ENCODE measurements around the gene TRIM47. TPM values are rescaled to one million over a fixed set of nuclear protein-coding genes. Genes with fewer than 3 reads are reported as not detected.

TRIM47 gene
- total RNA-seq, 2 donors from 2014 or later: 33.7 to 71.5 TPM

DNA sequence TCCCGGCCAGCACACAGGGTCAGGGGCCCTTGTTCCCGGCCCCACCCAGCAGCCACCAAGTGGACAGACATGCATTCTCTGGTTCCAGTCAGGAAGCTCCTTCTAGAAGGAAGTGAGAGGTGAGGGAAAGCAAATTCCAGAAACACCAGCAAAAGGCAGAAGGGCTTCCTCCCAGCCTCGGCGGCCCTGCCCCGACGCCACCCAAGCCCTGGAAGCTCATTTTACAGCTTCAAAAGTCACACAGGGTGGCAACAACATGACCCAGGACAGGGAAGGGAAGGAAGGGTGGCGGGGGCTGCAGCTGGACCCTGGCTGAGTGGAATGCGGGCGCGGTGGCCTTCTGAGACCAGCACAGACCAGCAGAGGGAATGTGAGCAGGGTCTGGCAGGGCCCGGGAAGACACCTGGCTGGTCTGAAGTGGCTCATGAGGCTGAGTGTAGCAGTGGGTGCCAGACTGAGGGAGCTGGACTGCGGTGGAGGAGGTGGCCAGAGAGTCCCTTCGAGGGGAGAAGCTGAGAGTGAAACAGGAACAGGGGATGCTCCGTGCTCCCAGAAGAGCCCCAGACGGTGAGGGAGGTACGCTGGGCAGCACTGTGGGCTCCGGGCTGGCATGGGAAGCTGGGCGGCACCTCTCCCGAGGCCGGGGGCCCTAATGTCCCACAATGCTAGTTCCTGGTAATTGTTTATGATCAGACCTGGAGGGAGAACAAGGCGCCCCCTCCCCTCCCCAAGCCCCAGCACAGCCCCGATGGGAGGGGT, 32.3 kb downstream of the TRIM47 start:
- Histone ChIP-seq H3K9ac (ENCODE audit: low read depth in 2 of 2, low read length in 2 of 2) (peak overlapping the region; percentile 20 to 67), H3K36me3 (peaks cover 28% of the 10 kb centered on the region), H3K27ac (peak overlapping the region; percentile 72), H3K27me3 (no peaks in the 10 kb centered on the region), H3K4me3 (no peak overlapping the region), H3K4me1 (peaks cover 23% of the 10 kb centered on the region), H3K9me3 (no peaks in the 10 kb centered on the region)
- TF ChIP-seq, protein P1, sequence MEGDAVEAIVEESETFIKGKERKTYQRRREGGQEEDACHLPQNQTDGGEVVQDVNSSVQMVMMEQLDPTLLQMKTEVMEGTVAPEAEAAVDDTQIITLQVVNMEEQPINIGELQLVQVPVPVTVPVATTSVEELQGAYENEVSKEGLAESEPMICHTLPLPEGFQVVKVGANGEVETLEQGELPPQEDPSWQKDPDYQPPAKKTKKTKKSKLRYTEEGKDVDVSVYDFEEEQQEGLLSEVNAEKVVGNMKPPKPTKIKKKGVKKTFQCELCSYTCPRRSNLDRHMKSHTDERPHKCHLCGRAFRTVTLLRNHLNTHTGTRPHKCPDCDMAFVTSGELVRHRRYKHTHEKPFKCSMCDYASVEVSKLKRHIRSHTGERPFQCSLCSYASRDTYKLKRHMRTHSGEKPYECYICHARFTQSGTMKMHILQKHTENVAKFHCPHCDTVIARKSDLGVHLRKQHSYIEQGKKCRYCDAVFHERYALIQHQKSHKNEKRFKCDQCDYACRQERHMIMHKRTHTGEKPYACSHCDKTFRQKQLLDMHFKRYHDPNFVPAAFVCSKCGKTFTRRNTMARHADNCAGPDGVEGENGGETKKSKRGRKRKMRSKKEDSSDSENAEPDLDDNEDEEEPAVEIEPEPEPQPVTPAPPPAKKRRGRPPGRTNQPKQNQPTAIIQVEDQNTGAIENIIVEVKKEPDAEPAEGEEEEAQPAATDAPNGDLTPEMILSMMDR (IDR thresholded peaks at IDR 0.05): no peak
- peak; percentile 71 for DNase-seq
- intact Hi-C loops (cut with DNase I): no loop called here

DNA sequence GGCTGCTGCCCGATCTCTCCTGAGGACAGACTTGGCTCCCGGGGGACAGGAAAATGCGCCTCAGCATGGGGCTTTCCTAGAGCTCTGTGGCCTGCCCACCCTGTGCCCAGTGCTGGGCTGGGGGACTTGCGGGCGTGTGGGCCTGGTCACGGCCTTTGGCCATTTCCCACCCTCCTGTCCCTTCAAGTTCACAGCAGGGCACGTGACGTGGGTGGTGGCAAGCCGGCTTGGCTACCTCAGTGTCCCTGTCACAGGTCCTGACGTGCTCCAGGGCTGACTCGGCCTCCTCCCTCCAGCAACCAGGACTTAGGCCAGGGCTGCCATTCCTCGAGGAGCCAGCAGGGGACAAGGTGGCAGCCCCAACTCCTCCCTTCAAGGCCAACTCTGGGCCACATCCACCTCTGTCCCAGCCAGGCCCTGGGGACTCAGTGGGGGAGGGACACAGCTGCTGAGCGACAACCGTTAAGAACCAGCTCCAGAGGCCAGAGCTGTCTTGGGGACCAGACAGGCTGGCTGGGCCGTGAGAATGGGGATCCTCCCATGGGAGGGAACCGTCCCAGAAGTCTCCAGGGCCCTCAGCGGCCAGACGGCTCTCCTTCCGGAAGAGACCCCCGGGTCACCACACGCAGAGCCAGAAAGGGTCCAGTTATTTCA, 33.2 kb downstream of the TRIM47 start:
- H3K27ac ChIP-seq: peak overlapping the region; percentile 72
- peaks cover 20% of the 10 kb centered on the region for H3K36me3 ChIP-seq
- H3K27me3 ChIP-seq: no peaks in the 10 kb centered on the region
- H3K4me1 ChIP-seq: peaks cover 23% of the 10 kb centered on the region
- TF ChIP-seq, protein P1 (IDR thresholded peaks at IDR 0.05): peak; percentile 87
- H3K4me3 ChIP-seq: no peak overlapping the region
- no peaks in the 10 kb centered on the region for H3K9me3 ChIP-seq
- DNase-seq: peak; percentile 90
- peak overlapping the region; percentile 8 to 67 for H3K9ac ChIP-seq (ENCODE audit: low read depth in 2 of 2, low read length in 2 of 2)
- intact Hi-C loops (cut with DNase I): no loop called here

DNA sequence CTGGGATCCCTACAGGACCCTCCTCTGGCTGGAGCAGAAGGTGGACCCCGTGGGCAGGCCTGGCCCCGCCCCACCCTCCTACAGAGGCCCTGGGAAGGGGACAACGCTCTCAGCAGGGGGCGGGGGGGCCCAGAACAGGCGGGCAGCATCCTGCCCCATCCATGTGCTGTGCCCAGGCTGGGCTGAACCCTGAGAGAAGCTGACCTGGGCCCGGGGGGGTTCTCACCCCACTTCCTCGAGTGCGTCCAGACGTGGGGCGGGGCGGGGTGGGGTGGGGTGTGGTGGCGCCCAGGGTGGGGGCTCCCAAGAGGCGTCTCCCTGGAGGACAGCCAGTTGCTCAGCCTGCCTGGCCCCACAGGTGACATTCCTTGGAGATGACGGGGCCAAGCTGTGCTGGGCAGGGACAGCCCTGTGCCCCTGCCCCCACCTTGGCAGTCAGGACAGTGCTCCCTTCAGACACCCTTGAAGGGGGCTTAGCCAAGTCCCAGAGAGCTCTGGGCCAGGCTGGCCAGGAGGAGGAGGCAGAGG, 33.8 kb downstream of the TRIM47 start:
- Histone ChIP-seq H3K9ac (ENCODE audit: low read depth in 2 of 2, low read length in 2 of 2) (peak overlapping the region; percentile 76 to 82), H3K27me3 (no peaks in the 10 kb centered on the region), H3K36me3 (peaks cover 17% of the 10 kb centered on the region), H3K27ac (peak overlapping the region; percentile 72), H3K4me3 (peak overlapping the region; percentile 26), H3K9me3 (no peaks in the 10 kb centered on the region), H3K4me1 (peaks cover 23% of the 10 kb centered on the region)
- intact Hi-C loops (cut with DNase I): no loop called here
- DNase-seq: peak; percentile 85
- TF ChIP-seq, protein P1 (IDR thresholded peaks at IDR 0.05): no peak

DNA sequence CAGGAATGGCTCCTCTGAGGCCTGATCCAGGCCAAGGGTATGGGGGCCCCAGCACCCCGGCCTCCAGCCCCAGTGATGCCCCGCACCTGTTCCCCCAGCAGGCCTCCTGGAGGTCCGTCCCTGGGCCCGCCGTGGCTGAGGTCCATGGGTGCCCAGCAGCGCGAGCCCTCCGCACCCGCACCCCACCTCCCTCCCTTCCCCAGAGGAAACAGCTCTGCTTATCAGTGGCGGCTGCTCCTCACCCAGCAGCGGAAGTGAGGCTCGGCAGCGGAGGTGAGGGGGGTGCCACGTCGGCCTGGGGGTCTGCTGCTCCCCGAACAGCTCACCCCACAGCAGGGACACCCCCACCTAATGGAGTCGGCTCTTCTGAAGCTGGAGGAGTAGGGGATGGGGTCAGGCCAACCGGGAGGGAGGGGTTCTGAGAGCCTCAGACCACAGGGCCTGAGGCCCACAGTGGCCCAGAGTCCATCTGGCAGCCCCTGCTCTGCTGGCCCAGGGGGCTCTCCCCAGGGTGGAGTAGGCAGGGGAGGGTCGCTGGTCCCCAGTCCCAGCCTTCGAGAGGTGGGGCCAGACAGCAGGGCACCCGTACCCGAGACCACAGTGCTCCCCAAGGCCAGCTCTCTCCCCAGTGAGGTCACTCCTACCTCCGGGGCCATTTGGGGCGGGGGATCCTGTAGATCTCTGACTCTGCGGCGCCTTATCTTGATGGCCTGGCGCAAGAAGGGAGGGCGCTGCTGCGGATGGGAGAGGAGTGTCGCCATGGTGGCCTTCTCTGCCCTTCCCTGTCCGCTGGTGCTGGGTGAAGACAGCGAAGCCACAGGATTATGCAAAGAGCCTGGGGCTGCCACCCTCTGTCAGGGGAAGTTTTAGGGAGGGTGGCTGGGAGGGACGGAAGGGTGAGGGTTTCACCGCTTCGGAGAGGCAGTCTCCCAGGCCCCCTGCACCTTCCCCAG, 34.5 kb downstream of the TRIM47 start, which contains the start of gene UNC13D:
Gene UNC13D, minus strand, starts transcription at position 828 of the 953 bp plus-strand sequence. Its CDS starts 67 bp downstream, at position 761.
- peak; percentile 60 for DNase-seq
- Histone ChIP-seq H3K27ac (peak within 1 kb of the TSS; percentile 72), H3K4me1 (peaks cover 23% of the 10 kb centered on the region), H3K9me3 (no peaks in the 10 kb centered on the region), H3K27me3 (no peaks in the 10 kb centered on the region), H3K9ac (ENCODE audit: low read depth in 2 of 2, low read length in 2 of 2) (peak within 1 kb of the TSS; percentile 76 to 82), H3K4me3 (peak within 1 kb of the TSS; percentile 26), H3K36me3 (peaks cover 10% of the 10 kb centered on the region)
- intact Hi-C loops (cut with DNase I): no loop called here
- TF ChIP-seq, protein P1 (IDR thresholded peaks at IDR 0.05): no peak

Measured in colonic mucosa (tissue), 4 donors.